ENCODE measurements around the gene ZNF24.

Gene ZNF24

DNA sequence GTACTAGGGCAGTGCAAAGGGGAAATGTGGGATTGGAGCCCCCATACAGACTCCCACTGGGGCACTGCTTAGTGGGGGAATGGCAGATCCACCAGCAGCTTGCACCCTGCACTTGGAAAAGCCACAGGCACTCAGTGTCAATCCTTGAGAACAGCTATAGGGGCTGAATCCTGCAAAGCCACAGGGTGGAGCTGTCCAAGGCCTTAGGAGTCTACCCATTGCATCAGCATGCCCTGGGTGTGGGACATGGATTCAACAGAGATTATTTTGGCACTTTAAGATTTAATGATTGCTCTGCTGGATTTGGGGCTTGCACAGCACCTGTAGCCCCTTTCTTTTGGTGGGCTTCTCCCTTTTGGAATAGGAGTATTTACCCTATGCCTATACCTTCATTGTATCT lies 8.6 kb upstream of the ZNF24 start:
- DNase-seq (ENCODE audit: low spot score), result no peak

DNA sequence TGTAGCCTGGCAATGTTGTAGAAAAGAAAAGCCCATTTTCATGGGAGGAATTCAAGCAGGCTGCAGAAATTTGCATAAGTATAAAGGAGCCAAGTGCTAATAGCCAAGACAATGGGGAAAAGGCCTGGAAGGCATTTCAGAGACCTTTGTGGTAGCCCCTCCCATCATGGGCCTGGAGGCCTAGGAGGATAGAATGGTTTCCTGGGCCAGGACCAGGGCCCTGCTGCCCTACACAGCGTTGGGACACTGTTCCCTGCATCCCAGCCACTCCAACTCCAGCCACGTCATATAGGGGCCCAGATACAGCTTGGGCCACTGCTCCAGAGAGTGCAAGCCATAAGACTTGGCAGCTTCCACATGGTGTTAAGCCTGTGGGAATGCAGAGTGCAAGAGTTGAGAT lies 8.1 kb upstream of the ZNF24 start:
- no peak for DNase-seq (ENCODE audit: low spot score)

DNA sequence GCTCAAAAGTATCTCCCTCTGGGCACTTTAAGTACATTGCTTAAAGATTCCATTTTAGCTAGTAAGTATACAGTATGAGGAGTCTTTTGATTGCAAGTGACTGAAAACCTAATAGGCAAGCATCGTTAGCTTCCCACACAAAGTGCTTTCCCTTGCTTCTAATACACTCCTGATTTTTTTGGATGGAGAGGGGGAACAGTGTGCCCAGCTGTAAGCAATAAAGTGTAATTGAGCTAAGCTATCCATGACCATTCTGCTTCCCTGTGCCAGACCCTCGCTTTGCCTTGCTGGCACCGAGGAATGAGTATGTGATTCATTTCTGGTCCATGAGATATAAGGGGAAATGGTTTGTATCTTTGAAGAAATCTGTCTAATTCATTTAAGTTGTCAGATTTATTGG lies 3.8 kb upstream of the ZNF24 start:
- DNase-seq (ENCODE audit: low spot score), result no peak

DNA sequence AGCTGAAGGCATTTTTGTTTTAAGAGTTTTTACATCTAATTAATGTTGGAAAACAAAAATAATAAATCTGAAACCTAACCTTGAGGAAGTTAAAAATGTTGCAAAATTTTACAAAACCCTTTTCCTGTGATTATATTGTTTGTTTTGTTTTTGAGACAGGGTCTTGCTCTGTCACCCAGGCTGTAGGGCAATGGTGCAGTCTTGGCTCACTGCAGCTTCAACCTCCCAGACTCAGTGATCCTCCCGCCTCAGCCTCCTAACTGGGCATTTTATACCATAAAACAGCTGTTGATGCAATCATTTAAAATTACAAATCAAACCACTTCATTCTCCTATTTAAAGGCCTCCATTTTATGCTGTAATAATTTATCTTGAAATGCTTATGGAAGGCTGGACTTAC lies 1.7 kb upstream of the ZNF24 start:
- DNase-seq (ENCODE audit: low spot score), result no peak

DNA sequence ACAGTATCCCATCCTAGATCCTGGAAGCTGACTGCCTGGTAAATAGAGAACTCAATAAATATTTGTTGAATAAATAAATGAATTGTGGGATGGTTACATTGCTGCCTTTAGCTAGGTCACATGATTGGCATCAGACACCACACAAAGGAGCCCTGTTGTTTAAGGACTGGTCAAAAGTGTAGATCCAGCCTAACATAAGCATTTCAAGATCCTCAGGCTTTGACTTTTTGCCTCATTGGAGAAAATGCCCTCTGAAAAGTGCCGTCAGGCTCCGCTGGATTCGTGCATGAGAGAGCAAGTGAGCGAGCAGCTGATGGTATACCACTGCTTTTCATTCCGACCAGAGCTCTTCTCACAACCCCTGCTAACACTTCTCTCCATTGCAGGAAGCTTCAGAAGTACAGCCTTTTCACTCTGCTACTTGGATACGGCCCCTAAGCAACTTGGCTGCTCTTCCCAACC lies 1.3 kb upstream of the ZNF24 start:
- DNase-seq (ENCODE audit: low spot score), result no peak

DNA sequence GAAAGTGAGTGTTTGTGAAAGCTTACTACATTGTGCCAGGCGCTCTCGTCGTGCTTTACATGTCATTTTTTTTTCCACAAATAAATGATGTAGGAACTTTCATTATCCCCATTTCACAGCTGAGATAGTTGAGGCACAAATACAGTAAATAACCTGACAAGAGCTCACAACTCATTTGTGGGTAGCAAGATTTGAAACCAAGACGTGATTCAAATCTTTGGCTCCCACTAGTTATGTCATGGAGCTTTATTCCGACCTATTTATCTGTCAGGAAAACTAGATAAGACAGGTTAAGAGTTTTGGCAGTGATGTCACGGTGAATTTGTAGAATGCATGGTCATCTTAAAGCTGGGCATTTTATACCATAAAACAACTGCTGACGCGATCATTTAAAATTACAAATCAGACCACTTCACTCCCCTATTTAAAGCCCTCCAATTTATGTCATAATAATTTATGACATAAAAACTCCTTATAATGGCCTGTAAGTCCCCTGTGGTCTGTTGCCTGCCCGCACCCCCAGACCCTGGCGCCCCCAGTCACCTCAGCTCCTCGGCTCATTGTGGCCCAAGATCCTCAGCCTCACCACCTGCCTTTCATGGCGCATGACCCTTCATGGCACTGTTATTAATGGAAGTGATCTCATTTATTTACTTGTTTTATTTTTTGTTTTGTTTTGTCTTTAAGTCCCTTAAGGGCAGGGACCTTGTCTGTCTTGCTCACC lies 678 bp upstream of the ZNF24 start:
- DNase-seq (ENCODE audit: low spot score), result no peak

DNA sequence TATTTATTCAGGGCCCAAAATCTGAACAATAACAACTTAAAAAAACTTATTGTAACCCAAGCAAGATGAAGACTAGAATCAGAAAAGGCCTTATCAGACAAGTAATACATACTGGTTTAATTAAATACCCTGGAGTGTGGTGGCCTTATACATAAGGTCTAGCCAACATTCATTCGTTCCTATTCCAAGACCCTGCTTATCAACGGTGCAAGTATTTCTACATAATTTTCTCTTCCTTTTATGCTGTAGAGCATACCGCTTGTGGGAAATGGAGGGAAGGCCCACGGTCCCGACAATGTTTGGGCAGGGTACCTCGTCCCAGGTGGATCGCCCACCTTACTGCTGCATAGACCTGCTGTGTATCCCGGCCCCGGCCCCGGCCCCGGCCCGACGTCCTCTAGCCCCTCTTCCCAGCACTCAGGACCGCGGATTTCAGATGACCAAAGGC lies 708 bp downstream of the ZNF24 start:
- peak; percentile 63 for DNase-seq (ENCODE audit: low spot score)

DNA sequence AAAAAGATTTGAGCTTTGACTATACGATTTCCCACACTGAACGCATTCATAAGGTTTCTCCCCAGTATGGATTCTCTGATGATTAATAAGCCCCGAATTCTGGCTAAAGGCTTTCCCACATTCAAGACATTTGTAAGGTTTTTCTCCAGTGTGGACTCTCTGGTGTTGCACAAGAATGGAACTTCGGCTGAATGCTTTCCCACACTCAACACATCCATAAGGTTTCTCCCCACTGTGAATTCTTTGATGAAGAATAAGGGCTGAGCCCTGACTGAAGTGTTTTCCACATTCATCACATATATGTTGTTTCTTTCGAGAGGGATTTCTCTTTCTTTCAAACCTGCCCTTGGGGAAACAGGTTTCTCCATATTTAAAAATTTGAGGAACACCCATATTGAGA lies 6.9 kb downstream of the ZNF24 start:
- no peak for DNase-seq (ENCODE audit: low spot score)

DNA sequence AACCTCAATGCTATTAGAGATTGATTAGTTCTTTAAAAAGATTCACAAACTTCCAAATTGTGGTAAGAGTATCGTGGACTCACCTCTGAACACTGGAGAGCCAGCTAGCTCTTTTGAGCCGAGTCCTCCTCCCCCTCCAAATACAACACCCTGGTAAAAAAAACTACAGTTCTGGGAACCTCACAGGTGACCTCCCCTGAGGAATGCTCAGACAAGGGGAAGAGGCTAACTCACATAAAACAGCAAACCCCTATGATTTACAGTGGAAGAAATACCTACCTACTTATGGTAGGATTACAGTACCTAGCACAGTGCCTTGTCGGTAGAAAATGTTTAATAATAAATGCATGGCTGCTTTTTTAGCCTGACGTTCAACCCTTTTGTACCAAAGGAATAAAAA lies 8.4 kb downstream of the ZNF24 start:
- no peak for DNase-seq (ENCODE audit: low spot score)

DNA sequence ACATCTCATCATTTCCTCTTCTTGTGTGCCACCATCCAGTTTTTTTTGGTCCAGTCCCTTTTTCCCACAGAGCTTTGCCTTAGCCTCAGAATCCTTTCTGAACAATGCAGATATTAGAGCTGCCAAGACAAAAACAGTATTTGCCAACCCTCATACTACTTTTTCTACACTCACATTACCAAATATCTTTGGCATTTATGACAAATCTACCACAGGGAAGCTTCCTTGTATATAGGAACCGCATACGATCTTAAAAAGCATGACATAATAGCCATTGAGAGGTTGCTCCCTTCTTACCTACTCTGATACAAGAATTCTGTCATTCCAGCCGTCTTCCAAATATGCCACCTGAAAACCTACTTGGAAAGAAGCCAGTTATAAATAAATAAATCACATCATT lies 9.4 kb downstream of the ZNF24 start:
- no peak for DNase-seq (ENCODE audit: low spot score)

DNA sequence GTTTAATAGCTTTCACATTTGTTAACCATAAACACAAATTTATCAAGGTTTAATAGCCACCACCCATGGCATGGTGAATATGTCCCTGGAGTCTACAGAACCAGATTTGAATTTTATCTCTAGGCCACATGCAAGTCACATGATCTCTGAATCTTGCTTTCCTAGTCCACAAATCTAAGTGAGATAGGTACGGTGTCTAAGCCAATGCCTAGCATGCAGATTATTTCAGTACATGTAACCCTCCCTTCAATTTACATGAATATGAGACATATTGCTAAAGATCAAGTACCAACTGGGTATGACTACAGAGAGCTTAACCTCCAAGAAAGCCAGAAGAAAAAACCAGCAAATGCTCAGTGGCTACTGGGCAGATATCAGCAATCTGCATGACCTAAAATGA lies 10.0 kb downstream of the ZNF24 start:
- DNase-seq (ENCODE audit: low spot score), result peak; percentile 83

DNA sequence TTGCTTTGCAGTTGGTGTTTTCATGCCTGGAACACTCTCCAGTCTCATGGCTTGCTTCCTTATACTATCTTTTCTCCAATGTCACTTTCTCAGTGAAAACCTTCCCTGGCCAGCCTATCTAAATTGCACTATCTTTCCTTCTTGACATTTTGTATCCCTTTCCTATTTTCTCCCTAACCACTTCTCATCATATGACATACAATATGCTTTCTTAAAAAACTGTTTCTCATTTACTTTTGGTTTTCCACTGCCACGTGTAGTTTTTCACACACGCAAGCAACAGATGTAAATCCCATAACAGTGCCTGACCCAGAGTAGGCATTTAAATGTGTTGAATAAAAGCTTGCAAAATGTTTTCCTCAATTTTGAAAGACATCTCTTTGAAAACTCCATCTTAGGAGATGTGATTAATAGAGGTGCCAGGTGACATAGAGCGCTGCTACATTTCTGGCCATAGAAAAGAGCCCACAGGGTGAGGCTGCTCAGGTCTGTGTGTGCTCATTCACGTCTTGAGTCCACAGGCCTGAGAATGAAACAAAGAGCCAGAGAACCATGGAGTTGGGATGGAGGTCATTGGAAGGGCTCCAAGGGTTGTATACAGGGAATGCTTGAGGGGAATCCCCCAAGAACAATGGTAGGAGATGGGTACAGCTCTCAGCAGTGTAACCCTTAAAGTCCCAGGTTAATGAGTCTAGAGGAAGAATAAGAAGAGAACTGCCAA lies 12.7 kb downstream of the ZNF24 start:
- DNase-seq (ENCODE audit: low spot score), result no peak

DNA sequence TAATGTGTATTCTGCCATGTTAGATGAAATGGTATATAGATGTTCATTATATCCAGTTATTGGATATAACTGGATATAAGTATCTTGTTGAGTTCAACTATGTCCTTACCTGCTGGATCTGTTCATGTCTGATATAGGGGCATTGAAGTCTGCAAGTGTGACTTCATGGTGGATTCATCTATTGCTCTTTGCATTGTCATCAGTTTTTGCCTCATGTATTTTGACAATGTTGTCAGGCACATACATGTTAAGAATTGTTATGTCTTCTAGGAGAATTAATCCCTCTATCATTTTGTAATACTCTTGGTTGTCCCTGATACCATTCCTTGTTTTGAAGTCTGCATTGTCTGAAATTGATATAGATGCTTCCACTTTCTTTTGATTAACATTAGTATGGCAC lies 15.4 kb downstream of the ZNF24 start:
- no peak for DNase-seq (ENCODE audit: low spot score)

DNA sequence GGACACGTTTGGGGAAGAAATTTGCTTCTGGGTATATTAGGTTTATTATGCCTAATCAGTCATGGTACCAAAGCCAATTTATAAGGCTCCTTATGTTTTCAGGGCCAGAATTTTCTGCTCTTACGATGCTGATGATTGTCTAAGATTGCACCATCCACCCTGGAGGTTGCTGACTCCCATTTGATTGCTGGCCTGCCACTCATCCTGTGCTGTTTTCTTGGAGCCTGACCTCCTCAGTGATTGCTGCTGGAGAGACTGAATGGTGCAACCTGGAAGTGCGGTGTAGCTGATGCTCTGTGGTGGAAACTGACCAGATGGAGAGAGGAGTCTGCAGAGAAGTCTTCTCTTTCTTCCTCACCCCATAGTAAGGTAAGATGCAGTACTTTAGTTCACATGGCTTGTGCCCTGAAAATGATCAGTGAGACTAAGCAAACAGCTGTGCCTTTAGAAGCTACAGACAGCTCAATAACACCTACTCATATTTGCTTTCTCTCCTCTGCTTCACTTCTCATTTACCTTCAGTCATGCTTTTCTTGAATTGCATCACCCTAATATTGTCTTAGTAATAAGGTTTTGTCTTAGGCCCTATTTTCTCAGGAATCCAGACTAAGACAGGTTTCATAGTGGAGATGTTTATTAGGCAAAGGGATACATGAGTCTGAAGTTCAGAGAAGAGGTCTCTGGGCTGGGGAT lies 17.4 kb downstream of the ZNF24 start:
- DNase-seq (ENCODE audit: low spot score), result no peak

DNA sequence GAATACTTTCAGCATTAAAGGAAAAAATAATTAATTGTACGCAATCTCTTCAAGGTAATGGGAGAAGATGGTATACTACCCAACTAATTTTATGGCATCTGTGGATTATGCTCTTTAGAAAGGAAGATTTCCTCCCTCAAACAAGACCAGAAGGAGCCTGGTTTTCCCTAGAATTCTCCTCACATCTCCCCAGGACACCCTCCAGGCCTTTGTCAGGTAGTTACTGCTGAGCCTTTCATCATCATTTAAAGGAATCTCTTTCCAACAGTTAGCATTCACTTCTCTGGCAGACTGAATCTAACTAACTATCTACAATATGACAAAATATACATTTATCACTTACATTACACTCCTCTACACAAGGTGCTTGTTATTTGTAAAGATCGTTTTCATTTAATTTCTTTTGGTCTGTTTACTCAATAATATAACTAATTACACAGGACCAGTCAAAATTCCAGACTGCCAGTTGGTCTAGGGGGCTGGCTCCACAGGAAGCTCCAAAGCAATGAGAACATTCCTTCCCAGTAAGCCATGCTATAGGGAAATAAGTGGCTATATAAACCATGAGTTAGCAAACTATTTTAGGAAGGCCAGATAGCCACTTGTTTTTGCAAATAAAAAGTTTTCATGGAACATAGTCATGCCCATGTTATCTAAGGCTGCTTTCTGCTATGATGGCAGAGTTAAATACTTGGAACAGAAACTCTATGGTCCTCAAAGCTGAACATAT lies 19.1 kb downstream of the ZNF24 start:
- no peak for DNase-seq (ENCODE audit: low spot score)

DNA sequence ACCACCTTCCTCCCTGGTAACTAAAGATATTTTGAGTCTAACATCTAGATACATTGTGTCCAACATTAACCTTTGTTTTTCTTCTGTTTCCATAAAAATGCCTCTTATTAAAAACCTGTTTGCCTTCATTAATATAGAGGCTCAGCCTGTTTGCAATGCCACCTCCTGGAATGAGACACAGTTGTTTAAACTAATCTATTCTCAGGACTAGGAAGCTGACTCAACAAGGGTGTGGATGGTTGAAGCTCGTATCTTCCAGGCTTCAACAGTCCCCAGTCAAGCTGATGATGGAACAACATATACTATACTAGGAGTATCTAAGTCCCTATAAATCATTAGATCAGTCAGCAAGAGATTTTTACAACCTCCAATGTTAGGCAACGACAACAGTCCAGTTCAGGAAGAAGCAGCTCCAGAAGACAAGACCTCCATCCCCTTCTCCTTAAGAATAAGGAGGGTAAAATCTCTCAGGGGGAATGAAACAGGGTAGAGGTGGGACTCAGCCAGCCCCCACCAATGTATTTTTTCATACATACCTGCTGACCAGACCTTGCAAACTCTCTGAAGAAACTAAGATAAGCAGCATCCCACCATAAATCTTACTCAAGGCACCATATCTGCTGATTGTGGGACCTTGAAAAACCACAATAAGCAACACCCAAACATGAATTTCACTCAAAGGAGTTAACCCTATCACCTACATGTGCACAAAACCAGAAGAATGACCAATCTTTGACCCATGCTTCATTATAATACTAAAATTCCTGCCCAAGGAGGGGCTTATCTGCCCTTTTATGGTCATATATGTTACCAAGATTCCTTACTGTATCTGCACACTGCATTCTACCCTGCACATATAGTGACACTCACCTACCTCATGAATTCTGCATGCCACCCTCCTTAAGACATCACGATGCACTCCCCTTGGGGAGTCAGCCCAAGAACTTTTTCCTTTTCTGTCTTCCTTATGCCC lies 21.4 kb downstream of the ZNF24 start:
- peak; percentile 41 for DNase-seq (ENCODE audit: low spot score)

DNA sequence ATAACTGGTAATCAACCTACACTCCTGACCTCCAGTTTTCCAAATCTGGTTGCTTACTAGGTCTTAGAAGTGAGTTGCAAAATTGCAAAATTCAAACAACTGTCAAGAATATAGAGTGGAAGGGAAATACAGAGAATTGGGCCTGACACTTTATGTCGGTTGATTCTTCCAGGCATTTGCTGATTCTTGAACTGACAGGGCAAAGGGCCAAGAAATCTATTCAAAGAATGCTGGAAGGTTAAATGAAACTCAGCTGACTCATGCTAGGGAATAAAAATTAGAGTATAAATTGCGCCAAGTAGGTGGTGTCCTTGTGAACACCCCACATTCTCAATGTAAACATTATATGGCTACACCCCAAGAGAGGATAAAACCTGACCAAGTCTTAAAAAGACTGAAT lies 32.7 kb downstream of the ZNF24 start:
- no peak for DNase-seq (ENCODE audit: low spot score)

DNA sequence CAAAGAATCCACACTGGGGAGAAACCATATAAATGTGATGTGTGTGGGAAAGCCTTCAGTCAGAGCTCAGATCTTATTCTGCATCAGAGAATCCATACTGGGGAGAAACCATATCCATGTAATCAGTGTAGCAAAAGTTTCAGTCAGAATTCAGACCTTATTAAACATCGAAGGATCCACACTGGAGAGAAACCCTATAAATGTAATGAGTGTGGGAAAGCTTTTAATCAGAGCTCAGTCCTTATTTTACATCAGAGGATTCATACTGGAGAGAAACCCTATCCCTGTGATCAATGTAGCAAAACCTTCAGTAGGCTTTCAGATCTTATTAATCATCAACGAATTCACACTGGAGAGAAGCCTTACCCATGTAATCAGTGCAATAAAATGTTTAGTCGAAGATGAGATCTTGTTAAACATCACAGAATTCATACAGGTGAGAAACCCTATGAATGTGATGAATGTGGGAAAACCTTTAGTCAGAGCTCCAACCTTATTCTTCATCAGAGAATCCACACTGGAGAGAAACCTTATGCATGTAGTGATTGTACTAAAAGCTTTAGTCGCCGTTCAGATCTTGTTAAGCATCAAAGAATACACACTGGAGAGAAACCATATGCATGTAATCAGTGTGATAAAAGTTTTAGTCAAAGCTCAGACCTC lies 37.5 kb downstream of the ZNF24 start:
- DNase-seq (ENCODE audit: low spot score), result no peak

DNA sequence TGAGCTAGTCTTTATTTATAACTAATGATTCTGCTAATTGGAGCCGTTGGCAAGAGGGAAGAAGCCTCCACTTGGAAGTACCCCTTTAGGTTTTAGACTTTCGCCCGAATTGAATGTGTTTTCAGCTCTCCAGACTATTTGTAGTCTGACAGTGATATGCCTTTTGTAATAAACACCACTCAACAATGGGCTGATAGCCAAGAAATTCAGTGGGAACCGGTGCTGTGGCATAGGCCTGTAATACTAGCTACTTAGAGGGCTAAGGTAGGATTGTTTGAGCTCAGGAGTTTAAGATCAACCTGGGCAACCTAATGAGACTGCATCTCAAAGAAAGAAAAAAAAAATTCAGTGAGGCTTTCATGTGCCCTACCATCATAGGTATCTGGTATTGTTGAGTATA lies 40.6 kb downstream of the ZNF24 start:
- no peak for DNase-seq (ENCODE audit: low spot score)

DNA sequence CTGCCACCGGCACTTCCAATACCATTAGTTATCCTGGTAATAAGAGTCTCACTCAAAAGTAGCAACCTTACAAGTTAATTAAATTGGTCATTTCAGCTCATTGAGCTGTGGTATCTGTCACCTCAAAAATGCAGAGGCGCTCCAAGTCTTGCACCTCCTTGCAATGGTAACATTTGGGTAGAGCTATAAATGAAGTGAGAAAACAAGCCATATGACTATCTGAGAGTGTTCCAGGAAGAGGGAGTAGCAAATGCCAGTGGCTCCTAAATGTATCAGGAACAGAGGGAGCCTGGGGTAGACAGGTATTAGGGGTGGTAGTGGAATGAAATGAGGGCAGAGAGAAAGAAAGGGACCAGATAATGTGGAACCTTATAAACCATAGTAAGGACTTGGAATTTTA lies 48.2 kb downstream of the ZNF24 start:
- DNase-seq (ENCODE audit: low spot score), result no peak

DNA sequence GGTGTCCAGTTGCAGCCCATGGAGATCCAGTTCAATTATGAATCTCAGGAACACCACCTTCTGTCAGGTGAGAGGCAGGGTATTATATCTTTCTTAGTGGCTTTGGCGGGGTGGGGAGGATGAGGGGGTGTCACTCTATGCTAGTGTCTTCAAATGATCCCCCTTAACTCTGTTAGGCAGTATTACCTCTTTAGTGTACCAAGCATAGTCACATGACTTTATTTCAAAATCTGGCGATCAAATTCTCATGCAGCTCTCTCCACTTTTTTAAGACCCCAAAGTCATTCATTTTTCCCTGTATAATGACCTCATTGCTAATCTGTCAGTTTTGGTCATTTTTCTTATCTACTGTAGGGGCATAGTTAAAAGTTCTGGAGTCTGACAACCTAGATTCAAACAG lies 53.1 kb downstream of the ZNF24 start:
- DNase-seq (ENCODE audit: low spot score), result peak; percentile 9

Measured in hematopoietic multipotent progenitor cell treated with erythropoietin and hydrocortisone succinate and interleukin-3 and kit ligand, for 17 days (in vitro differentiated cells).